HG02852 (cell line): ENCODE data around the gene SLC16A9.
A peak's percentile ranks its signal among the peaks of the same experiment; 100 is the strongest.
"Not testable (repeated sequence)": the region's sequence is repeated elsewhere in the genome, so short reads cannot be mapped to it uniquely, and the experiment has no call there.

ENCODE experiments used
- ATAC-seq: cut with Tn5 transposase; IDR thresholded peaks from one replicate; pipeline ENCODE4 v1.9.1; 2021; ENCODE audit warnings: mild to moderate bottlenecking, moderate library complexity; ENCODE audit not compliant: unreplicated experiment

The SLC16A9 gene

GRCh38 chr10:59709395-59710125 lies at the start of gene SLC16A9:
Gene SLC16A9 (minus strand): TSS chr10:59709850. CDS start chr10:59684291, 25,559 bp downstream.
- ATAC-seq: peak; percentile 88

GRCh38 chr10:59757966-59758365 lies 48.3 kb upstream of the SLC16A9 start:
- no peak for ATAC-seq

DNA sequence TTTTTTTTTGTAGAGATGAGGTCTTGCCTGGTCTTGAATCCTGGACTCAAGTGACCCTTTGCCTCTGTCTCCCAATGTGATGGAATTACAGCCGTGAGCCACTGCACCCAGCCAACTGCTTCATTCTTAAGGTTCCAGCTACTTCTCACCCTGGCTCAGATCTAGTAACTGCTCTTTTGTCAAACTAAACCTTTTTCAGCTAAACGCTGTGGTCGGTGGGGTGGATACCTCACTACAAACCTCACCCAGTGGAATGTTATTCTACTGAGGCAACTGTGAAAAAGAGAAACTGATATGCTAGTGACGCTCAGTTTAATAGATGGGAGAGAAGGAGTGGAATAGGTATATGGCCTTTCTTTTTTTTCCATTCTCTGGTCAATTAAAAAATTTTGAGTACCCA lies 45.3 kb upstream of the SLC16A9 start:
- no peak for ATAC-seq

GRCh38 chr10:59753267-59753666 lies 43.6 kb upstream of the SLC16A9 start, which contains the start of gene MRLN:
Gene MRLN (minus strand): TSS chr10:59753455.
- ATAC-seq: no peak

- ATAC-seq: no peak
Measured at GRCh38 chr10:59752278-59752940, 42.8 kb upstream of the SLC16A9 start.

DNA sequence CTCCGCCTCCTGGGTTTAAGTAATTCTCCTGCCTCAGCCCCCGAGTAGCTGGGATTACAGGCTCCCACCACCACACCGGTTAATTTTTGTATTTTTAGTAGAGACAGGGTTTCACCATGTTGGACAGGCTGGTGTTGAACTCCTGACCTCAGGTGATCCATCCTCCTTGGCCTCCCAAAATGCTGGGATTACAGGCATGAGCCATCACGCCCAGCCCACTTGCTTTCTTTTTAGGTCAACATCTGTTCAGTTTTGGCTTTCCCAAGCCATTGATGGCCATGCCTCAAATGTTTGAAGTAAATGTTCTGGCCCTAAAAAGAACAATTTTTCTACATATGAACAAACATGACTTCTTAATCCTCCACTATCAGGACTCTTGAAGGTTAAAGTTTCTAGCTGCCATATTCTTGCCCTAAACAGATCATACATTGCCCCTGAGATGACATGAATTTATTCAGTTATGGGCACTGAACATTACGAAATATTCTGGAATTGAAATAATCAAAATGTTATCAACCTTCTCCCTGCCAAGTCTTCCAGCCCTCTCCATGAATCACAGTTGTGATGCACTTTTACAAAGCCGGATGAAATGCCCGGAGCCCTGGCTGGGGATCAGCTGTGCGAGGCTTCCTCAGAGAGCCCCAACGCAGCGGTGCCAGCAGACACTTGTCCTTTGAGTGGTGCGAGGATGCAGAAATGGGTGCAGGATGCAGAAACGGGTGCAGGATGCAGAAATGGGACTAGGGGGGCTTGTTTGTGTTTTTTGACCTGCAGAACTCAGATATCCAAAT lies 40.7 kb upstream of the SLC16A9 start:
- ATAC-seq: no peak

GRCh38 chr10:59748834-59749233 lies 39.2 kb upstream of the SLC16A9 start:
- peak; percentile 64 for ATAC-seq

DNA sequence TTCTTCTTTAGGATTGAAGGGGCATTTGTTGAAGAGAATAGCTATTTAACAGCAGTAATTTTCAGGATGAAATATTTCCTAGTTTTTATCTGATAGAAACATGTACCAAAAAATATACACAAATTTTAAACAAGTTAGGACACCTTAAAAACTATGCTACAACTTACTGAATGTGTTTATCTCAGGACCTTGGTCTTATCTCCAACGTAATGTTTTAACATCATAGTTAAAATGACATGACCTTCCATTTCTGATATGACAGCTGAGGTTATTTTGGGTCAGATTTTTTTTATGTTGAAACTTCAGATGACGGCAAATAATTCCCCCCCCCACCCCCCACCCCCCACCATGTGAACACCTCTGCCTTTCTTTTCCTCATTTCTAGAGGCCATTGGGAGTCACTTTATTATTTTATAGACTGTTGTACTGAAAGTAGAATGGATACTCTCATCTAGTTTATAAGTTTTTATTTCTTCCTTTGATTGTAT lies 35.6 kb upstream of the SLC16A9 start:
- ATAC-seq: no peak

- ATAC-seq: not testable (repeated sequence)
Measured at GRCh38 chr10:59744762-59745161, 35.1 kb upstream of the SLC16A9 start.

GRCh38 chr10:59744156-59744555 lies 34.5 kb upstream of the SLC16A9 start:
- ATAC-seq: not testable (repeated sequence)

DNA sequence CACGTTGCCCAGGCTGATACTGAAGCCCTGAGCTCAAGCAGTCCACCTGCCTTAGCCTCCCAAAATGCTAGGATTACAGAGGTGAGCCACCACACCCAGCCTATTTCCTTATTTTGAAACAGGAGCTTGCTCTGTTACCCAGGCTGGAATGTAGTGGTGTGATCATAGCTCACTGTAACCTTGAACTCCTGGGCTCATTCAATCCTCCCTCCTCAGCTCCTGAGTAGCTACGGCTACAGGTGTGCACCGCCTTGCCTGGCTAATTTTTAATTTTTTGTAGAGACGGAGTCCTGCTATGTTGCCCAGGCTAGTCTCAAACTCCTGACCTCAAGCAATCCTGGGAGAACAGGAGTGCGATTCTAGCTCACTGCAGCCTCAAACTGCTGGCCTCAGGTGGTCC lies 31.9 kb upstream of the SLC16A9 start:
- ATAC-seq: no peak

- ATAC-seq: no peak
Measured at GRCh38 chr10:59741048-59741447, 31.4 kb upstream of the SLC16A9 start.

GRCh38 chr10:59736749-59737148 lies 27.1 kb upstream of the SLC16A9 start:
- no peak for ATAC-seq

GRCh38 chr10:59735296-59735695 lies 25.6 kb upstream of the SLC16A9 start:
- no peak for ATAC-seq

- ATAC-seq: no peak
Measured at GRCh38 chr10:59734014-59734462, 24.4 kb upstream of the SLC16A9 start.

GRCh38 chr10:59733321-59734013 lies 23.8 kb upstream of the SLC16A9 start:
- not testable (repeated sequence) for ATAC-seq

DNA sequence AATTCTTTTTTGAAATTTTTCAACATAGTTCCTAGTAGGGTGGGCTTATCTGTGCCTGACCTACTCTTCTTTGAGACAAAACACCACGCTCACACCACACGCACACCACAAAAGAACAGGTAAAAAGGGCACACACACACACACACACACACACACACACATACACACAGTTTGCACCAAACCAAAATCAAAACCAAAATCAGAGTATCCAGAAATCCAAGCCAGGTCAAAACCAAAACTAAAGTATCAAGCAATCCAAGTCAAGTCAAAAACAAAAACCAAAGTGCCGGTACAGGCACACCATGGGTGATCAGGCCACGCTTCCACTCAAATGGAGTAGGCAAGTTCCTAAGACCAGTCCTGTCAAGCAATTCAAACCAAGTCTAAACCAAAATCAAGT lies 23.2 kb upstream of the SLC16A9 start:
- not testable (repeated sequence) for ATAC-seq

DNA sequence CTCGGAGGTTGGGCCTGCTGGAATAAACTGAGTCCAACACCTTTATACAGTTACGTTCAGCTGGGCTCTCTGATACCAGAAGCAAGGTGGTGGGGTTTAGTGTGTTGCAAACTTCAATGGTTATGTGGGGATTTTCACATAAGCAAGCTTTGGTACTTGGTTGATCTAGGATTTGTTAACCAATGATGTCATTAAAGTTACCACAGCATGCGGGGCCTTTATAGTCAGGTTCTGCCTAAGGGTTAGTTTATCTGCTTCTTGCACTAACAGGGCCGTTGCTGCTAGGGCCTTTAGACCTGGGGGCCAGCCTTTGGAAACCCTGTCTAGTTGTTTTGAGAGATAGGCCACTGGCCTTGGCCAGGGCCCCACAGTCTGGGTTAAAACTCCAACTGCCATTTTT lies 19.5 kb upstream of the SLC16A9 start:
- ATAC-seq: not testable (repeated sequence)

DNA sequence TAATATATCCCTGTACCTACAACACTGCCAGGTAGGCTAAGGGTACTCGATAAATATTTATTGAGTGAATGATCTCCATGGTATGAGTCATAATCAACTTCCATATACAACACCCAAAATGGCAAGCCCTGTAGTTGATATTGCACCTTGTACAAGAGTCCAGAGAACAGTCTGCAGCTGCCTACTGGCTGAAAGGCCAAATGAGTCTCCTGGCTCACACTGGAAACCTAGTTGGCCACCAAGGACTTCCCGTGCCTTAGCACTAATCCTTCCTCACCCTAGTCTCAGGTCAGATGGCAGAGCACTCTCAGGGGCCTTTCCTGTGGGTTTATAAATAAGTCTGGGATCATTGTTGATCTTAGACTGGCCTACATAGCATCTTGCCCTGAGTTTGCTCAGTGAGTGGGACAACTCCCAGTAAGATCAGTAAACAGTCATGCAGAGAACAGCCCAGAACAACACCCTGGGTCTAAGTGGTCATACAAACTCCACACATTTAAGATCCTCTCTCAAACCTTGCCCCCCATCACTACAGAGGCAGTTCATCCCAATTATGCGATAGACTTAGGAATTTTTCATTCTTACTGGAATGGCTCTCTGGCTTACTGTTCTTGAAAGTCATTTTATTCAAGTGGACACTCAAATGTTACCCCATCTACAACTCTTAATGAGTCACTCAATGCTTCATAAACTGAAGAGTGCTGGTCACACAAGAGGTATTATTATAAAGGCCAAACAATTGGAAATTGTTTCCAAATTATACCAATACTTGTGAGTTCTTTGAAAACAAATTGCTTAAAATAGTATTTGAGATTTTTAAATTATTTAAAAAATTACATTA lies 14.7 kb upstream of the SLC16A9 start:
- no peak for ATAC-seq

DNA sequence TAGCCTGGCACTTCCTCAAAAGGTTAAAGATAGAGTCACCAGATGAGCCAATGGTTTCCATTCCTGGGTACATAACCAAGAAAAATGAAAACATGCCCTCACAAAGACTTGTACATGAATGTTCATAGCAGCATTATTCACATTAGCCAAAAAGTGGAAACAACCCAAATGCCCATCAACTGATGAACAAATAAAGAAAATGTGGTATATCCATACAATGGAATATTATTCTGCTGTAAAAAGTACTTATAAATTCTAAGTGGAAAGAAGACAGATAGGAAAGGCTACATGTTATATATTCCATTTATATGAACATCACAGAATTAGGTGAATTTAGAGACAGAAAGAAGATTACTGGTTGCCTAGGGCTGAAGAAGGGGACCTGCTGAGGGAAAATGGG lies 10.7 kb upstream of the SLC16A9 start:
- ATAC-seq: no peak
